HT-29 (cell line): Measurements from ENCODE around the gene GUK1. TPM values are rescaled to one million over a fixed set of nuclear protein-coding genes. Genes with fewer than 3 reads are reported as not detected.

Source experiments
- DNase-seq: peaks from one replicate; pipeline ENCODE4 v3.0.0-alpha.2; 2015; ENCODE audit warnings: low spot score
- total RNA-seq: library from RNA; depleted of rRNA; stranded (reverse); fragments of >200 nt; shearing (Covaris generic); gene quantifications from 2 replicates; pipeline ENCODE4 v1.2.3, GENCODE V29; 2014

GUK1 gene
- total RNA-seq, 1 experiment from 2014 or later, result 608 TPM

GRCh38 chr1:228149406-228150119, 9.5 kb downstream of the GUK1 start, which contains the start of gene GJC2:
TSS of gene GJC2 (plus strand) at chr1:228149930. CDS start at chr1:228157759, 7,829 bp downstream.
- DNase-seq, result peak; percentile 87

DNA sequence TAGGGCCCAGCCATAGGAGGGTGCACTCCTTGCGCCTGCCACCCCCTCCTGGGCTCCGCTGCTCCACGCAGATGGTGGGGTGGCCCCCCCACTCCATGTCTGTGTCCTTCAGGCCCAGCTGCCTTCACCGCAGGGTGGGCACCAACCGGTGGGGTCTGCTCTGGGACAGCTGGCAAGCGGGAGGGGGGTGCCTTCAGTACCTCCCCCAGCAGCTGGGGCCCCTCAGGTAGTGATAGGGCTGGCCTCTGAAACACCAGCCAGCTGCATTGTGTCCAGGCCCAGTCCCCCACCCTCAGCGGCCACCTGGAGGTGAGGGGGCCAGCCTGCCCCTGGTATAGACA, 10.0 kb downstream of the GUK1 start:
- no peak for DNase-seq

GRCh38 chr1:228150461-228151179, 10.5 kb downstream of the GUK1 start:
- DNase-seq, result peak; percentile 22

DNA sequence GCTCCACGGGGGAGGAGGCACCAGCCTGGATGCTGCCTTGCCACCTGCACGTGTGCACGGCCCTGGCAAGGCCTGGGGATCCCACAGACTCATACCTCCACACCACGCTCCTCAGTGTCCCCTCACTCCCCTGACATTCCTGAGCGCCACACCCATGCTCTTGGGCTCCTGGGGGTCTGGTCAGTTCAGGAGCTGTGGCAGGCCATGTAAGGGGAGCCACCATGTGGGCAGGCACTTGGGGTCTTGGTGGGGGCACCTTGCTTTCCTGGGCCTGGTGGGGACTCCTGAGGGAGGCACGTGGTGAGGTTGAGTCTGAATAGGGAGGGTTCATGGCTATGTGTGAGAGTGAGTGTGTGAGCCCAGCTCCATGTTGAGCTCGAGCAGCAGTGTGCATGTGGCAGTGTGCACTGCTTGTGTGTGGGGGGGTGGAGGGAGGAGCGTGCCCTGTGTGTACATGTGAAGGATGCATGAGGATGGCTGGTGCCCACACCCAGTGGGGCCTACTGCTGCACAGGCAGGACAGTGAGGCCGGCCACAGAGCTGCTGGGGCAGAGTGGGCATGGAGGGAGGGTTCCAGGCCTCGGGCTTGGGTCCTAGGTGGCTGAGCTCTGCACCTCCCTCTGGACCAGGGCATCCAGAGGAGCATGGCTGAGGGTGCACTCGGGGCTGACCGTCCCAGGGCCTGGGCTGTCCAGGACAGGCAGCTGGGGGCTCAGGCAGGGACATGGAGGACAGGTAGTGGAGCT, 11.3 kb downstream of the GUK1 start:
- DNase-seq, result no peak

GRCh38 chr1:228152097-228152917, 12.2 kb downstream of the GUK1 start:
- no peak for DNase-seq

- DNase-seq, result no peak
Observed at GRCh38 chr1:228152918-228153258, 12.8 kb downstream of the GUK1 start.

DNA sequence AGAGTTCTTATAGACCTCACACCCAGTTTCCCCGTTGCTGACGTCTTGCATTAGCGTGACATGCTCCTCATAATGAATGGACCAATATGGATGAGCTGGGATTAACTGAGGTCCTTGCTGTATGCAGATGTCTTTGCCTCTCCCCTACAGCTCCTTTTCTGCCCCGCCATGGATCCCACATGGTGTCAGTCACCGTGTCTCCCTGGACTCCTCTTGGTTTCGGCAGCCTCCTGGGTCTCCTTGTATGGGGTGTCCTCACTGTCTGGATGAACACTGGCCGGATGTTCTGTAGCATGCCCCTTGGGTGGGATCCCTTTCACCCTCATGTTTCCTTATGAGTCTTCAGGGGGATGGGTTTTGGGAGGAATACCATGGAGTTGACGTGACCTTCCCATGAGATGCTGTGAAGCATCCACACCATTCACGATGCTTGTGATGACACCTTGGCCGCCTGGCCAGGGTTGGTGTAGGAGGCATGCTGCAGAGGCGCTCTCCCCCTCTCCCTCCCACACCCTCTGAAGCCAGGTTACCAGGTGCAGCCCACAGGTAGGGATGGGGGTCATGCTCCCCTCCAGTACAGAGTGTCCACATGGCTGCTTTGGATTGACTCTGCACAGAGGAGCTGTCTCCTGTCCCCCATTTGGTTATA, 14.1 kb downstream of the GUK1 start:
- no peak for DNase-seq

DNA sequence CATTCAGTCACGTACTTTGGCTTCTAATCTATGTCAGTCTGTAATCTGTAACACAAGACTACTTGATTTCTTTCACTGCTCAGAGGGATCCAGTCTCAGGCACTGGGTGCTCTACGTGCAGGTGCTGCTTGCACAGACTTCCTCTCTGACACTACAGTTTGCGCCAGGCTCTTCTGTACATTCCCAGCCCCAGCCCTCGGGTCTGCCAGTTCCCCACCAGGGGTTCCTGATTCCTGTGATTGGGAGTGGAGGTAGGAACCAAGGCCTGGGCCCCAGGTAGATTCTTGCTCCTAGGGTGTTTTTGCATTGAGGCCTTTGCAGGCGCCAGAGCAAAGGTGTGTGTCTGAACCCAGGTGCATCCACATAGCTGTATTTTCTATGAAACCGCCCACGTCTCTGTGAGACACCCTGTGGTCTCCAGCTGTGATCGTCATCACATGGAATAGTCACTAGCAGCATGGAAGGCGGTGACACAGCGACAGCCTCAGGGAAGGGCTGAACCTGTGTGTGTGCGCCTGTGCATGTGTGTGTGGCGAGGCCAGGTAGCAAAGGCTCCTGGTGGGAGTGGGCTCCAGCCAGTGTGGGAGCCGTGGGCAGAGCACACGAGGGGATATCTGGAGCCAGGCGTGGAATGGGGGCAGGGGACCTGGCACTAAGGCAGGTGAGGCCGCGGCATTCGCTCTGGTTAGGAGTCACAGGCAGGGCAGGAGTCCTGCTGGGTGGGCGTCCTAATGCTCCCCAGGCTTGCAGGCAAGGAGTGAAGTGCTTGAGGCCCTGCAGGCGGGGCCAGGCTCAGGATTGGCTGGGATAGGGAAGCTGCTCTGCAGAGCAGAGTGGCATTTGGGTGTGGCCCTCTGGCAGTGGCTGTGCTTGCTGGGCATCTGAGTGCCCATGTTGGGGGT, 14.8 kb downstream of the GUK1 start:
- DNase-seq, result no peak

- DNase-seq, result no peak
Observed at GRCh38 chr1:228155596-228156514, 15.8 kb downstream of the GUK1 start.

DNA sequence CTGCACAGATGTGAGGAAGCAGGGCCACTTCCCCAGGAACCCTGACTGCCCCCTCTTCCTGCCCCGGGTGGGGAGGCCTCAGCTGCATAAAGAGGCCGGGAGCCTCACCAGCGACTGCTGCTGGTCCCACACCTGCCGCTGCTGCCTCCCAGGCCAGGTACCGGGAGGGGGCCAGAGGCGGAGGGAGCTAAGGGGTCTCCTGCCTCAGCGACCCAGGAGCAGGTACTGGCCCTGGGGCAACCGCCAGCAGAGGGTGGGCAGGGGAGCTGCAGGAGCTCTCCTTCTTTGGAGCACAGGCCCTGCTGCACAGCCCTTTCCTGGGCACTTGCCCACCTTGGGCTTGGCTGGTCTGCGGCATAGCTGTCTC, 16.4 kb downstream of the GUK1 start:
- DNase-seq, result no peak

GRCh38 chr1:228156941-228157728, 17.1 kb downstream of the GUK1 start:
- no peak for DNase-seq

GRCh38 chr1:228157729-228158126, 17.6 kb downstream of the GUK1 start:
- no peak for DNase-seq

GRCh38 chr1:228158151-228159007, 18.3 kb downstream of the GUK1 start:
- DNase-seq, result no peak

- DNase-seq, result no peak
Observed at GRCh38 chr1:228159008-228159665, 19.1 kb downstream of the GUK1 start.

GRCh38 chr1:228160201-228160761, 20.2 kb downstream of the GUK1 start:
- DNase-seq, result no peak

DNA sequence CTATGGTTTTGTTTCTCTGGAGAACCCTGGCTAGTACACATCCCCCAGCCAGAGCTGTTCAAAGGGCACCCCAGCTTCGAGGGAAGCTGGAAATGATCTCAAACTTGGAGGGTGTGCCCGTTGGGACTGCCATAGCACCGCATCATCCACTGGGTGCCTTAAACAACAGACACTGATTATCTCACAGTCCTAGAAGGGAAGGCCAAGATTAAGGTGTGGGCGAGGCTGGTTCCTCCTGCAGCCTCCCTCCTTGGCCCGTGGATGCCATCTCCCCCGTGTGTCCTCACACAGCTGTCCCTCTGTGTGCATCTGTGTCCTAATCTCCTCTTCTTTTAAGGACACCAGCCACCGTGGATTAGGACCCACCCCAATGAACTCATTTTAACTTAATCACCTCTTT, 21.3 kb downstream of the GUK1 start:
- no peak for DNase-seq
